HepG2 (cell line): Measurements from ENCODE around the gene ARHGEF4. TPM values are rescaled to one million over a fixed set of nuclear protein-coding genes. Genes with fewer than 3 reads are reported as not detected.

Experiments used
- DMTF1 ChIP-seq: sonication (generic); formaldehyde crosslinking; IDR thresholded peaks from 2 replicates; pipeline ENCODE4 v1.4.0; 2020; ENCODE audit warnings: mild to moderate bottlenecking, missing genetic modification reagents
- DR1 ChIP-seq: sonication (generic); formaldehyde crosslinking; IDR thresholded peaks from 2 replicates; pipeline ENCODE4 v1.8.0; 2021; ENCODE audit warnings: mild to moderate bottlenecking, missing genetic modification reagents, inconsistent platforms
- HNF1A ChIP-seq, 2 experiments: sonication (generic) in 1 of 2; formaldehyde crosslinking in 1 of 2; IDR thresholded peaks; 2 replicates each; pipeline versions ENCODE4 v1.4.0 to v1.6.1; 2016 to 2020; ENCODE audit warnings: borderline replicate concordance in 1 of 2, low read depth in 1 of 2, mild to moderate bottlenecking in 1 of 2, missing genetic modification reagents in 1 of 2
- KAT8 ChIP-seq: IDR thresholded peaks from 2 replicates; pipeline ENCODE4 v1.6.1; 2016; ENCODE audit warnings: missing genetic modification reagents, missing compliant biosample characterization
- MAFF ChIP-seq: IDR thresholded peaks from 2 replicates; pipeline ENCODE4 v1.6.1; 2011; ENCODE audit warnings: low read depth, low read length, improper control_type of control experiment
- MED13 ChIP-seq: sonication (generic); formaldehyde crosslinking; IDR thresholded peaks from 2 replicates; pipeline ENCODE4 v1.5.0; 2020; ENCODE audit warnings: missing genetic modification reagents
- MTF1 ChIP-seq: sonication (generic); formaldehyde crosslinking; IDR thresholded peaks from 2 replicates; pipeline ENCODE4 v1.5.0; 2020; ENCODE audit warnings: missing genetic modification reagents
- NFATC3 ChIP-seq: sonication (generic); formaldehyde crosslinking; IDR thresholded peaks from 2 replicates; pipeline ENCODE4 v1.5.1; 2020; ENCODE audit warnings: mild to moderate bottlenecking, missing genetic modification reagents
- PAXIP1 ChIP-seq: sonication (generic); formaldehyde crosslinking; conservative IDR thresholded peaks from 2 replicates; pipeline ENCODE4 v1.4.0; 2020; ENCODE audit warnings: mild to moderate bottlenecking, missing genetic modification reagents, moderate library complexity
- SUZ12 ChIP-seq: fragments of 150-350 bp; IDR thresholded peaks from 2 replicates; pipeline ENCODE4 v1.6.1; 2014; ENCODE audit warnings: low read depth, low read length
- ZBTB38 ChIP-seq: sonication (generic); formaldehyde crosslinking; IDR thresholded peaks from 2 replicates; pipeline ENCODE4 v1.5.1; 2020; ENCODE audit warnings: mild to moderate bottlenecking, missing genetic modification reagents
- ZFP37 ChIP-seq: sonication (generic); formaldehyde crosslinking; IDR thresholded peaks from 2 replicates; pipeline ENCODE4 v1.4.0; 2020; ENCODE audit warnings: missing genetic modification reagents, borderline replicate concordance
- ZNF550 ChIP-seq: sonication (generic); formaldehyde crosslinking; IDR thresholded peaks from 2 replicates; pipeline ENCODE4 v1.4.0; 2020; ENCODE audit warnings: mild to moderate bottlenecking, missing genetic modification reagents, borderline replicate concordance
- ZNF652 ChIP-seq: IDR thresholded peaks from 2 replicates; pipeline ENCODE4 v1.6.1; 2016; ENCODE audit warnings: low read depth, borderline replicate concordance
- ZNF691 ChIP-seq: sonication (generic); formaldehyde crosslinking; IDR thresholded peaks from 2 replicates; pipeline ENCODE4 v1.4.0; 2020; ENCODE audit warnings: missing genetic modification reagents, low read depth, mild to moderate bottlenecking, borderline replicate concordance
- polyA plus RNA-seq, 8 experiments: library from polyadenylated mRNA; depleted of rRNA in 3 of 8; stranded (reverse) in 7 of 8; unstranded in 1 of 8; fragments of >200 nt; fragmentation: Illumina TruSeq in 4 of 8; extraction: Trizol in 4 of 8; gene quantifications; 2 replicates each; pipeline versions ENCODE4 v1.2.1 to v1.2.3, GENCODE V29; 2011 to 2016; ENCODE audit warnings: low read depth in 4 of 8, missing spikeins in 1 of 8, mixed read lengths in 1 of 8; ENCODE audit not compliant: insufficient read depth in 1 of 8
- total RNA-seq, 5 experiments: library from RNA; depleted of rRNA; stranded (reverse); fragments of >200 nt; fragmentation: Illumina TruSeq; extraction: Trizol; gene quantifications; 2 replicates each; pipeline ENCODE4 v1.2.3, GENCODE V29; 2016; ENCODE audit warnings: low read depth in 1 of 5

Gene ARHGEF4
- total and polyA plus RNA-seq, 2 of the 13 experiments (the other 11 are each of a cell fraction or from before 2014, with no cell fraction given): 0.11 to 0.13 TPM

GRCh38 chr2:131094463-131095281 lies 258.0 kb downstream of the ARHGEF4 start (continued):
- TF ChIP-seq PAXIP1 (CRISPR knock-in tag) (no peak), ZNF652 (CRISPR knock-in tag) (no peak), MTF1 (CRISPR knock-in tag) (no peak), MED13 (CRISPR knock-in tag) (no peak), ZFP37 (CRISPR knock-in tag) (no peak), SUZ12 (no peak), ZNF691 (no peak), DMTF1 (CRISPR knock-in tag) (no peak), DR1 (no peak), KAT8 (CRISPR knock-in tag) (0 out of 2 replicates have a peak, but pooled peaks have one; percentile 9), HNF1A (IDR thresholded peaks at IDR 0.05; ENCODE audit: low read depth) (peak; percentile 64), HNF1A (CRISPR knock-in tag; IDR thresholded peaks at IDR 0.05; ENCODE audit: borderline replicate concordance) (no peak), NFATC3 (CRISPR knock-in tag) (no peak), MAFF (peak; percentile 49), ZBTB38 (no peak), ZNF550 (CRISPR knock-in tag) (no peak)
